Chondrocyte (in vitro differentiated cells): ENCODE measurements around the gene ALDH1A2. TPM values are rescaled to one million over a fixed set of nuclear protein-coding genes. Genes with fewer than 3 reads are reported as not detected.

ENCODE experiments used
- DNase-seq: peaks from one replicate; pipeline ENCODE4 v3.0.0; 2021; ENCODE audit warnings: mixed read lengths, low spot score
- H3K27ac Mint-ChIP-seq: one replicate; pipeline ENCODE4 v1.8.0; 2021; ENCODE audit warnings: mild to moderate bottlenecking, moderate library complexity, mixed read lengths; ENCODE audit not compliant: unreplicated experiment
- H3K27me3 Mint-ChIP-seq: 2 replicates; pipeline ENCODE4 v1.8.0; 2021; ENCODE audit warnings: low read depth, mixed read lengths
- H3K36me3 Mint-ChIP-seq: 2 replicates; pipeline ENCODE4 v1.8.0; 2021; ENCODE audit warnings: low read depth, mixed read lengths
- H3K4me1 Mint-ChIP-seq: 2 replicates; pipeline ENCODE4 v1.8.0; 2021; ENCODE audit warnings: low read depth, mild to moderate bottlenecking, mixed read lengths
- H3K4me3 Mint-ChIP-seq: one replicate; pipeline ENCODE4 v1.8.0; 2021; ENCODE audit warnings: mild to moderate bottlenecking, moderate library complexity, mixed read lengths; ENCODE audit not compliant: unreplicated experiment
- H3K9me3 Mint-ChIP-seq: 2 replicates; pipeline ENCODE4 v1.8.0; 2021; ENCODE audit warnings: low read depth, mixed read lengths
- CTCF ChIP-seq: fragments of 200-600 bp; sonication (generic); IDR thresholded peaks from 2 replicates; pipeline ENCODE4 v1.5.0; 2021; ENCODE audit warnings: antibody characterized with exemption, mild to moderate bottlenecking, moderate library complexity
- total RNA-seq: library from RNA; stranded (reverse); gene quantifications from 3 replicates; pipeline ENCODE4 v1.2.1, GENCODE V29; 2021

The ALDH1A2 gene
- total RNA-seq, 1 donor from 2014 or later, result not detected

GRCh38 chr15:58026051-58026450 is 39.5 kb downstream of the ALDH1A2 start:
- no peak for DNase-seq
- no peak overlapping the region for H3K4me3 Mint-ChIP-seq
- H3K27me3 Mint-ChIP-seq, result peaks cover 12% of the 10 kb centered on the region
- no peak for TF ChIP-seq CTCF
- H3K36me3 Mint-ChIP-seq, result peaks cover 14% of the 10 kb centered on the region
- H3K27ac Mint-ChIP-seq, result no peak overlapping the region
- H3K4me1 Mint-ChIP-seq, result no peaks in the 10 kb centered on the region
- peaks cover 48% of the 10 kb centered on the region for H3K9me3 Mint-ChIP-seq

- Mint-ChIP-seq H3K36me3 (peaks cover 12% of the 10 kb centered on the region), H3K9me3 (peaks cover 30% of the 10 kb centered on the region), H3K27ac (no peak overlapping the region), H3K27me3 (no peaks in the 10 kb centered on the region), H3K4me1 (peaks cover 9% of the 10 kb centered on the region), H3K4me3 (no peak overlapping the region)
- TF ChIP-seq CTCF, result no peak
- DNase-seq, result peak; percentile 51
These were observed 43.9 kb downstream of the ALDH1A2 start for GRCh38 chr15:58021332-58022230.

- DNase-seq, result no peak
- Mint-ChIP-seq H3K27me3 (no peaks in the 10 kb centered on the region), H3K27ac (peak overlapping the region; percentile 76), H3K4me3 (no peak overlapping the region), H3K9me3 (peaks cover 15% of the 10 kb centered on the region), H3K4me1 (peaks cover 9% of the 10 kb centered on the region), H3K36me3 (peaks cover 1% of the 10 kb centered on the region)
- no peak for TF ChIP-seq CTCF
These were observed 45.8 kb downstream of the ALDH1A2 start for GRCh38 chr15:58019503-58020376.

GRCh38 chr15:58017869-58018268 is 47.6 kb downstream of the ALDH1A2 start:
- peaks cover 9% of the 10 kb centered on the region for H3K4me1 Mint-ChIP-seq
- TF ChIP-seq CTCF, result no peak
- H3K9me3 Mint-ChIP-seq, result peaks cover 6% of the 10 kb centered on the region
- no peaks in the 10 kb centered on the region for H3K36me3 Mint-ChIP-seq
- H3K27me3 Mint-ChIP-seq, result peaks cover 5% of the 10 kb centered on the region
- H3K4me3 Mint-ChIP-seq, result no peak overlapping the region
- no peak overlapping the region for H3K27ac Mint-ChIP-seq
- no peak for DNase-seq

- Mint-ChIP-seq H3K9me3 (no peaks in the 10 kb centered on the region), H3K27ac (no peak overlapping the region), H3K36me3 (no peaks in the 10 kb centered on the region), H3K4me3 (no peak overlapping the region), H3K4me1 (peaks cover 9% of the 10 kb centered on the region), H3K27me3 (peaks cover 8% of the 10 kb centered on the region)
- no peak for TF ChIP-seq CTCF
- no peak for DNase-seq
These were observed 48.8 kb downstream of the ALDH1A2 start for GRCh38 chr15:58016581-58017175.
